Fibroblast of lung (primary cell): ENCODE data around the gene FAM240B. TPM values are rescaled to one million over a fixed set of nuclear protein-coding genes. Genes with fewer than 3 reads are reported as not detected.

ENCODE experiments used
- DNase-seq, 2 donors: peaks; one replicate each; pipeline versions ENCODE4 v3.0.0 to v3.0.0-alpha.2; 2010; ENCODE audit warnings: low read depth in 2 of 2
- H2AFZ ChIP-seq: 2 replicates; pipeline ENCODE4 v1.5.1; 2012; ENCODE audit warnings: low read length, control low read depth, inconsistent platforms
- H3K27ac ChIP-seq: 2 replicates; pipeline ENCODE4 v1.5.1; 2011; ENCODE audit warnings: low read length, control low read depth; ENCODE audit not compliant: insufficient read depth
- H3K27me3 ChIP-seq: 2 replicates; pipeline ENCODE4 v1.5.1; 2011; ENCODE audit warnings: mild to moderate bottlenecking, low read length; ENCODE audit not compliant: control insufficient read depth, insufficient read depth
- H3K36me3 ChIP-seq: 2 replicates; pipeline ENCODE4 v1.5.1; 2011; ENCODE audit warnings: low read length; ENCODE audit not compliant: control insufficient read depth, insufficient read depth
- H3K4me1 ChIP-seq: 2 replicates; pipeline ENCODE4 v1.5.1; 2011; ENCODE audit warnings: low read length; ENCODE audit not compliant: control insufficient read depth, insufficient read depth; ENCODE audit errors: extremely low read depth
- H3K4me2 ChIP-seq: 2 replicates; pipeline ENCODE4 v1.5.1; 2011; ENCODE audit warnings: low read length, control low read depth; ENCODE audit not compliant: insufficient read depth; ENCODE audit errors: extremely low read depth
- H3K4me3 ChIP-seq, 4 experiments: fragments of 200-600 bp in 1 of 4; sonication (generic) in 1 of 4; replicated peaks in 1 of 4; 2 replicates each; pipeline ENCODE4 v1.5.1; 2011 to 2016; ENCODE audit warnings: low read length in 4 of 4, low read depth in 3 of 4, mild to moderate bottlenecking in 3 of 4, control low read depth in 2 of 4, inconsistent platforms in 1 of 4, mixed read lengths in 1 of 4; ENCODE audit not compliant: insufficient read depth in 1 of 4; ENCODE audit errors: control extremely low read depth in 1 of 4
- H3K79me2 ChIP-seq: 2 replicates; pipeline ENCODE4 v1.5.1; 2012; ENCODE audit warnings: mild to moderate bottlenecking, low read length, inconsistent platforms; ENCODE audit not compliant: control insufficient read depth, insufficient read depth
- H3K9ac ChIP-seq: 2 replicates; pipeline ENCODE4 v1.5.1; 2011; ENCODE audit warnings: mild to moderate bottlenecking, low read length, control low read depth; ENCODE audit not compliant: insufficient read depth
- H3K9me3 ChIP-seq: 2 replicates; pipeline ENCODE4 v1.5.1; 2012; ENCODE audit warnings: low read depth, low read length; ENCODE audit not compliant: control insufficient read depth, insufficient read depth
- H4K20me1 ChIP-seq: 2 replicates; pipeline ENCODE4 v1.5.1; 2011; ENCODE audit warnings: low read length; ENCODE audit not compliant: control insufficient read depth, insufficient read depth; ENCODE audit errors: extremely low read depth
- CTCF ChIP-seq, 2 donors: IDR thresholded peaks in 1 of 2; conservative IDR thresholded peaks in 1 of 2; 1 replicate in 1 of 2; 2 replicates in 1 of 2; pipeline ENCODE4 v1.5.1; 2011 to 2012; ENCODE audit warnings: low read length in 2 of 2, control low read depth in 1 of 2, inconsistent platforms in 1 of 2, low read depth in 1 of 2, mild to moderate bottlenecking in 1 of 2
- EZH2 ChIP-seq: IDR thresholded peaks from 2 replicates; pipeline ENCODE4 v1.5.1; 2012; ENCODE audit warnings: low read length, control low read depth, mild to moderate bottlenecking; ENCODE audit errors: missing control alignments
- polyA plus RNA-seq, 2 donors: library from polyadenylated mRNA; depleted of rRNA in 1 of 2; stranded (reverse) in 1 of 2; unstranded in 1 of 2; fragments of >200 nt; gene quantifications; 2 replicates each; pipeline ENCODE4 v1.2.1, GENCODE V29; 2011 to 2012; ENCODE audit warnings: missing spikeins in 1 of 2
- total RNA-seq: library from RNA; depleted of rRNA; stranded (reverse); fragments of >200 nt; gene quantifications from 2 replicates; pipeline ENCODE4 v1.2.1, GENCODE V29; 2014

Gene FAM240B
- total and polyA plus RNA-seq, 2 donors (not counting 1 experiment from before 2014, with no cell fraction given): not detected

GRCh38 chr9:38694676-38695075 lies 25.3 kb downstream of the FAM240B start:
- Histone ChIP-seq H3K4me3 (no peak overlapping the region), H3K9me3 (no peaks in the 10 kb centered on the region), H3K4me1 (no peaks in the 10 kb centered on the region), H3K27me3 (no peaks in the 10 kb centered on the region), H2AFZ (no peak overlapping the region), H3K36me3 (no peaks in the 10 kb centered on the region), H3K27ac (no peak overlapping the region), H3K4me2 (no peak overlapping the region), H3K9ac (no peak overlapping the region), H3K79me2 (no peaks in the 10 kb centered on the region), H4K20me1 (no peaks in the 10 kb centered on the region)
- no peak for DNase-seq
- TF ChIP-seq EZH2 (no peak), CTCF (conservative IDR thresholded peaks at IDR 0.05 in 1 of 2, IDR thresholded peaks at IDR 0.05 in 1 of 2; ENCODE audit: low read depth in 1 of 2, low read length in 2 of 2) (no peak)

- H3K9me3 ChIP-seq: no peaks in the 10 kb centered on the region
- H3K4me3 ChIP-seq: no peak overlapping the region
- H3K36me3 ChIP-seq: no peaks in the 10 kb centered on the region
- H3K4me1 ChIP-seq: no peaks in the 10 kb centered on the region
- H3K79me2 ChIP-seq: no peaks in the 10 kb centered on the region
- no peaks in the 10 kb centered on the region for H4K20me1 ChIP-seq
- no peaks in the 10 kb centered on the region for H3K27me3 ChIP-seq
- no peak for DNase-seq
- no peak overlapping the region for H2AFZ ChIP-seq
- H3K4me2 ChIP-seq: no peak overlapping the region
- no peak overlapping the region for H3K9ac ChIP-seq
- TF ChIP-seq EZH2: no peak
- TF ChIP-seq CTCF (conservative IDR thresholded peaks at IDR 0.05 in 1 of 2, IDR thresholded peaks at IDR 0.05 in 1 of 2; ENCODE audit: low read depth in 1 of 2, low read length in 2 of 2): no peak
- no peak overlapping the region for H3K27ac ChIP-seq
These were observed 27.2 kb downstream of the FAM240B start for GRCh38 chr9:38692707-38693106.

DNA sequence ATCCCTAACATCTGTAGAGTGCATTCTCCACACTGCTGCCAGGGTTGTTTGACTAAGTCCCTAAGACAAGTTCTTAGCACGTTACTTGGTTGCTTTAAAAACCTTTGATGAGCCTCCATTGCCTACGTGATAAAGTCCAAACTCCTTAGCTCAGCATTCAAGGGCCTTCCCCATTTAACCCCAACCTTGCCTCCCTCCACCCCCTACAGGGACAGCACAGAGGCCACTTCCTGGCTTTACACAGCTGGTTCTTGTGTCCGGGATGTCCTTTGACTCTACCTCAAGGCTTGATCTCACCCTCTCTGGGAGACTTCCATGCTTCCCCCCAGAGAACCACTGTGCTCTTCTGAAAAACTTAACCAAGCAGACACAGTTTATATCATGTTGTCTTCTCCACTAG lies 29.4 kb downstream of the FAM240B start:
- Histone ChIP-seq H4K20me1 (no peaks in the 10 kb centered on the region), H3K79me2 (no peaks in the 10 kb centered on the region), H3K9me3 (no peaks in the 10 kb centered on the region), H2AFZ (no peak overlapping the region), H3K4me3 (no peak overlapping the region), H3K27ac (no peak overlapping the region), H3K27me3 (no peaks in the 10 kb centered on the region), H3K4me2 (no peak overlapping the region), H3K36me3 (no peaks in the 10 kb centered on the region), H3K4me1 (no peaks in the 10 kb centered on the region), H3K9ac (no peak overlapping the region)
- TF ChIP-seq EZH2 (no peak), CTCF (conservative IDR thresholded peaks at IDR 0.05 in 1 of 2, IDR thresholded peaks at IDR 0.05 in 1 of 2; ENCODE audit: low read depth in 1 of 2, low read length in 2 of 2) (no peak)
- DNase-seq: no peak
